Measurements from ENCODE around the gene PANK1.

Gene PANK1

DNA sequence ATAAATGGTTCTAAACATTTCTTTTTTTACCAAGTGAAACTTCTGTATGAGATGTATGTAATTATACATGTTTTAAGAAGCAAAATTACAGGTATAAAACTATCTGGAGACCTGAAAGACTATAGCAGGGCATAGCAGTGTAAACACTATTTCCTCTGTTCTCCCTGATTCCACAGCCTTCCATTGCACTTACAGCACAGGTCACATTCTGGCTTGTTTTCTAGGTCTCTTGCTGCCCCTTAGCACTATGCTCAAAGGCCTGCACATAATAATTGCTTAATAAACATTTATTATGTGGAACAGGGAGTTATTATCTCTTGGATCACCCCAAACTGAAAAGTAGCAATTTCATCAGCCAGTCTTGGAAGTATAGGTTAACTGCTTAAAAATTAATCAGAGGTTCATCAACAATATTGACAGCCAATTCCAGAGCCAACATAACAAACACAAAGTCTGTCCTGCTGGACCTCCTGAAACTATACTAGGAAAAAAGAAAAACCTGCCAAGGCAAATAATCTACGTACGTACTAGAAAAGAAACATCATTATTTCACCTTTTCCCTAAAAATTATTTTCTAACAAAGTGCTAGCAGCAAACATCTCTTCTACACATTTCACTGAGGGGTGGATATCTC, 43.2 kb downstream of the PANK1 start:
- Histone ChIP-seq H3K27ac (ENCODE audit: low read depth, low read length) (no peak overlapping the region), H3K9ac (ENCODE audit: low read length) (no peak overlapping the region), H3K4me3 (ENCODE audit: insufficient read depth, low read length, poor library complexity, severe bottlenecking) (no peak overlapping the region), H3K9me3 (ENCODE audit: insufficient read depth, low read length) (no peaks in the 10 kb centered on the region), H2AFZ (ENCODE audit: low read depth, low read length, severe bottlenecking) (no peak overlapping the region), H4K20me1 (ENCODE audit: low read depth, low read length) (no peaks in the 10 kb centered on the region), H3K4me2 (ENCODE audit: low read depth, low read length, poor library complexity, severe bottlenecking) (no peak overlapping the region), H3F3A (ENCODE audit: insufficient read depth) (no peaks in the 10 kb centered on the region), H3K79me2 (ENCODE audit: insufficient read depth, low read length) (no peaks in the 10 kb centered on the region), H3K9me2 (replicated peaks; ENCODE audit: insufficient read depth, low read length) (no peaks in the 10 kb centered on the region), H3K36me3 (ENCODE audit: low read length) (no peaks in the 10 kb centered on the region), H3K27me3 (ENCODE audit: low read length) (no peaks in the 10 kb centered on the region)
- no peak for TF ChIP-seq CTCF (IDR thresholded peaks at IDR 0.05; ENCODE audit: insufficient read depth, low read length, poor library complexity, severe bottlenecking)
- TF ChIP-seq EZH2phosphoT487 (conservative IDR thresholded peaks at IDR 0.05; ENCODE audit: low read length) = no peak

GRCh38 chr10:89600041-89600440, 45.0 kb downstream of the PANK1 start:
- H3K79me2 ChIP-seq (ENCODE audit: insufficient read depth, low read length) = no peaks in the 10 kb centered on the region
- no peak overlapping the region for H3K4me2 ChIP-seq (ENCODE audit: low read depth, low read length, poor library complexity, severe bottlenecking)
- no peaks in the 10 kb centered on the region for H3K9me2 ChIP-seq (replicated peaks; ENCODE audit: insufficient read depth, low read length)
- H4K20me1 ChIP-seq (ENCODE audit: low read depth, low read length) = no peaks in the 10 kb centered on the region
- TF ChIP-seq CTCF (IDR thresholded peaks at IDR 0.05; ENCODE audit: insufficient read depth, low read length, poor library complexity, severe bottlenecking) = no peak
- TF ChIP-seq EZH2phosphoT487 (conservative IDR thresholded peaks at IDR 0.05; ENCODE audit: low read length) = no peak
- H3K9ac ChIP-seq (ENCODE audit: low read length) = no peak overlapping the region
- H3K27ac ChIP-seq (ENCODE audit: low read depth, low read length) = no peak overlapping the region
- H3F3A ChIP-seq (ENCODE audit: insufficient read depth) = no peaks in the 10 kb centered on the region
- no peaks in the 10 kb centered on the region for H3K9me3 ChIP-seq (ENCODE audit: insufficient read depth, low read length)
- H2AFZ ChIP-seq (ENCODE audit: low read depth, low read length, severe bottlenecking) = no peak overlapping the region
- H3K27me3 ChIP-seq (ENCODE audit: low read length) = no peaks in the 10 kb centered on the region
- no peak overlapping the region for H3K4me3 ChIP-seq (ENCODE audit: insufficient read depth, low read length, poor library complexity, severe bottlenecking)
- no peaks in the 10 kb centered on the region for H3K36me3 ChIP-seq (ENCODE audit: low read length)

GRCh38 chr10:89593043-89593442, 52.0 kb downstream of the PANK1 start:
- no peak overlapping the region for H2AFZ ChIP-seq (ENCODE audit: low read depth, low read length, severe bottlenecking)
- no peak overlapping the region for H3K4me3 ChIP-seq (ENCODE audit: insufficient read depth, low read length, poor library complexity, severe bottlenecking)
- no peaks in the 10 kb centered on the region for H4K20me1 ChIP-seq (ENCODE audit: low read depth, low read length)
- no peak for TF ChIP-seq CTCF (IDR thresholded peaks at IDR 0.05; ENCODE audit: insufficient read depth, low read length, poor library complexity, severe bottlenecking)
- TF ChIP-seq EZH2phosphoT487 (conservative IDR thresholded peaks at IDR 0.05; ENCODE audit: low read length) = no peak
- no peaks in the 10 kb centered on the region for H3F3A ChIP-seq (ENCODE audit: insufficient read depth)
- H3K27ac ChIP-seq (ENCODE audit: low read depth, low read length) = no peak overlapping the region
- H3K4me2 ChIP-seq (ENCODE audit: low read depth, low read length, poor library complexity, severe bottlenecking) = no peak overlapping the region
- no peaks in the 10 kb centered on the region for H3K79me2 ChIP-seq (ENCODE audit: insufficient read depth, low read length)
- no peaks in the 10 kb centered on the region for H3K9me3 ChIP-seq (ENCODE audit: insufficient read depth, low read length)
- H3K9ac ChIP-seq (ENCODE audit: low read length) = no peak overlapping the region
- no peaks in the 10 kb centered on the region for H3K27me3 ChIP-seq (ENCODE audit: low read length)
- peaks cover 17% of the 10 kb centered on the region for H3K36me3 ChIP-seq (ENCODE audit: low read length)
- H3K9me2 ChIP-seq (replicated peaks; ENCODE audit: insufficient read depth, low read length) = no peaks in the 10 kb centered on the region

Measured in SU-DHL-6 (cell line).